HepG2 (cell line): ENCODE results near the gene ZNF444. TPM values are rescaled to one million over a fixed set of nuclear protein-coding genes. Genes with fewer than 3 reads are reported as not detected.

ENCODE experiments used
- ARNT ChIP-seq: fragments of 450-650 bp; IDR thresholded peaks from 2 replicates; pipeline ENCODE4 v1.6.1; 2017
- ATF1 ChIP-seq: IDR thresholded peaks from 2 replicates; pipeline ENCODE4 v1.6.1; 2016; ENCODE audit warnings: mild to moderate bottlenecking, control low read depth
- CREB3 ChIP-seq: sonication (generic); formaldehyde crosslinking; IDR thresholded peaks from 2 replicates; pipeline ENCODE4 v1.5.0; 2020; ENCODE audit warnings: missing genetic modification reagents
- FOSL1 ChIP-seq: sonication (generic); formaldehyde crosslinking; IDR thresholded peaks from 2 replicates; pipeline ENCODE4 v1.9.0; 2021; ENCODE audit warnings: missing genetic modification reagents, borderline replicate concordance
- JDP2 ChIP-seq: sonication (generic); formaldehyde crosslinking; IDR thresholded peaks from 2 replicates; pipeline ENCODE4 v1.8.1; 2022; ENCODE audit warnings: missing genetic modification reagents, borderline replicate concordance
- RNF219 ChIP-seq: sonication (generic); formaldehyde crosslinking; IDR thresholded peaks from 2 replicates; pipeline ENCODE4 v1.5.0; 2020; ENCODE audit warnings: mild to moderate bottlenecking, missing genetic modification reagents
- SOX13 ChIP-seq, 3 experiments: fragments of 450-650 bp in 1 of 3; sonication (generic) in 1 of 3; formaldehyde crosslinking in 1 of 3; IDR thresholded peaks in 2 of 3; conservative IDR thresholded peaks in 1 of 3; 2 replicates each; pipeline versions ENCODE4 v1.5.0 to v1.6.1; 2016 to 2020; ENCODE audit warnings: antibody characterized with exemption in 1 of 3, mild to moderate bottlenecking in 1 of 3, missing compliant biosample characterization in 1 of 3, missing genetic modification reagents in 1 of 3, moderate library complexity in 1 of 3
- SP1 ChIP-seq, 2 experiments: fragments of 450-650 bp in 1 of 2; sonication (generic) in 1 of 2; formaldehyde crosslinking in 1 of 2; IDR thresholded peaks; 2 replicates each; pipeline versions ENCODE4 v1.4.0 to v1.6.1; 2016 to 2020; ENCODE audit warnings: missing genetic modification reagents in 1 of 2
- ZFY ChIP-seq: sonication (generic); formaldehyde crosslinking; IDR thresholded peaks from 2 replicates; pipeline ENCODE4 v1.4.0; 2020; ENCODE audit warnings: missing genetic modification reagents
- ZNF180 ChIP-seq: sonication (generic); formaldehyde crosslinking; IDR thresholded peaks from 2 replicates; pipeline ENCODE4 v1.4.0; 2020; ENCODE audit warnings: low read depth, missing genetic modification reagents, borderline replicate concordance
- ZNF276 ChIP-seq: sonication (generic); formaldehyde crosslinking; IDR thresholded peaks from 2 replicates; pipeline ENCODE4 v1.4.0; 2020; ENCODE audit warnings: mild to moderate bottlenecking, low read depth, missing genetic modification reagents
- ZNF512B ChIP-seq: sonication (generic); formaldehyde crosslinking; IDR thresholded peaks from 2 replicates; pipeline ENCODE4 v1.5.1; 2020; ENCODE audit warnings: missing genetic modification reagents, mild to moderate bottlenecking, borderline replicate concordance
- ZNF616 ChIP-seq: sonication (generic); formaldehyde crosslinking; IDR thresholded peaks from 2 replicates; pipeline ENCODE4 v1.5.0; 2020; ENCODE audit warnings: low read depth, mild to moderate bottlenecking, missing genetic modification reagents
- ZNF773 ChIP-seq: sonication (generic); formaldehyde crosslinking; IDR thresholded peaks from 2 replicates; pipeline ENCODE4 v1.4.0; 2020; ENCODE audit warnings: missing genetic modification reagents, borderline replicate concordance
- ZSCAN25 ChIP-seq: sonication (generic); formaldehyde crosslinking; IDR thresholded peaks from 2 replicates; pipeline ENCODE4 v1.8.0; 2022; ENCODE audit warnings: mild to moderate bottlenecking, missing genetic modification reagents
- polyA plus RNA-seq, 8 experiments: library from polyadenylated mRNA; depleted of rRNA in 3 of 8; stranded (reverse) in 7 of 8; unstranded in 1 of 8; fragments of >200 nt; fragmentation: Illumina TruSeq in 4 of 8; extraction: Trizol in 4 of 8; gene quantifications; 2 replicates each; pipeline versions ENCODE4 v1.2.1 to v1.2.3, GENCODE V29; 2011 to 2016; ENCODE audit warnings: low read depth in 4 of 8, missing spikeins in 1 of 8, mixed read lengths in 1 of 8; ENCODE audit not compliant: insufficient read depth in 1 of 8
- total RNA-seq, 5 experiments: library from RNA; depleted of rRNA; stranded (reverse); fragments of >200 nt; fragmentation: Illumina TruSeq; extraction: Trizol; gene quantifications; 2 replicates each; pipeline ENCODE4 v1.2.3, GENCODE V29; 2016; ENCODE audit warnings: low read depth in 1 of 5
- TF ChIP-seq, protein P1 (sequence below): sonication (generic); formaldehyde crosslinking; IDR thresholded peaks from 2 replicates; pipeline ENCODE4 v1.4.0; 2020; ENCODE audit warnings: missing genetic modification reagents, mild to moderate bottlenecking, borderline replicate concordance

ZNF444 gene
- total and polyA plus RNA-seq, 2 of the 13 experiments (the other 11 are each of a cell fraction or from before 2014, with no cell fraction given), result 27.4 to 30.3 TPM

GRCh38 chr19:56121180-56122167 is 19.6 kb upstream of the ZNF444 start, which contains the start of gene ZNF787 (continued):
- no peak for TF ChIP-seq RNF219
- no peak for TF ChIP-seq ARNT
- TF ChIP-seq, protein P1, sequence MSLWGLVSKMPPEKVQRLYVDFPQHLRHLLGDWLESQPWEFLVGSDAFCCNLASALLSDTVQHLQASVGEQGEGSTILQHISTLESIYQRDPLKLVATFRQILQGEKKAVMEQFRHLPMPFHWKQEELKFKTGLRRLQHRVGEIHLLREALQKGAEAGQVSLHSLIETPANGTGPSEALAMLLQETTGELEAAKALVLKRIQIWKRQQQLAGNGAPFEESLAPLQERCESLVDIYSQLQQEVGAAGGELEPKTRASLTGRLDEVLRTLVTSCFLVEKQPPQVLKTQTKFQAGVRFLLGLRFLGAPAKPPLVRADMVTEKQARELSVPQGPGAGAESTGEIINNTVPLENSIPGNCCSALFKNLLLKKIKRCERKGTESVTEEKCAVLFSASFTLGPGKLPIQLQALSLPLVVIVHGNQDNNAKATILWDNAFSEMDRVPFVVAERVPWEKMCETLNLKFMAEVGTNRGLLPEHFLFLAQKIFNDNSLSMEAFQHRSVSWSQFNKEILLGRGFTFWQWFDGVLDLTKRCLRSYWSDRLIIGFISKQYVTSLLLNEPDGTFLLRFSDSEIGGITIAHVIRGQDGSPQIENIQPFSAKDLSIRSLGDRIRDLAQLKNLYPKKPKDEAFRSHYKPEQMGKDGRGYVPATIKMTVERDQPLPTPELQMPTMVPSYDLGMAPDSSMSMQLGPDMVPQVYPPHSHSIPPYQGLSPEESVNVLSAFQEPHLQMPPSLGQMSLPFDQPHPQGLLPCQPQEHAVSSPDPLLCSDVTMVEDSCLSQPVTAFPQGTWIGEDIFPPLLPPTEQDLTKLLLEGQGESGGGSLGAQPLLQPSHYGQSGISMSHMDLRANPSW (CRISPR knock-in tag), result peak; percentile 76; the same call in 1 of the 2 replicates
- TF ChIP-seq ZFY, result 0 out of 2 replicates have a peak, but pooled peaks have one; percentile 32
- no peak for TF ChIP-seq ZNF512B (CRISPR knock-in tag)
- no peak for TF ChIP-seq ZNF773 (CRISPR knock-in tag)
- peak; percentile 93 for TF ChIP-seq ZSCAN25
- no peak for TF ChIP-seq SOX13 (IDR thresholded peaks at IDR 0.05)
- TF ChIP-seq SOX13 (CRISPR knock-in tag; conservative IDR thresholded peaks at IDR 0.05 in 1 of 2, IDR thresholded peaks at IDR 0.05 in 1 of 2), result no peak
- no peak; the same call in 1 of the 2 replicates for TF ChIP-seq JDP2 (CRISPR knock-in tag)
- TF ChIP-seq ZNF616 (CRISPR knock-in tag), result no peak
- no peak for TF ChIP-seq CREB3 (CRISPR knock-in tag)
- no peak for TF ChIP-seq FOSL1 (CRISPR knock-in tag)
- TF ChIP-seq ATF1, result no peak
- 0 out of 2 replicates have a peak, but pooled peaks have one; percentile 43 for TF ChIP-seq ZNF276
- no peak for TF ChIP-seq ZNF180
- no peak for TF ChIP-seq SP1 (IDR thresholded peaks at IDR 0.05)
- TF ChIP-seq SP1 (CRISPR knock-in tag; IDR thresholded peaks at IDR 0.05), result peak; percentile 47; the same call in 1 of the 2 replicates
